HepG2 (cell line): ENCODE results near the gene SLCO2B1. TPM values are rescaled to one million over a fixed set of nuclear protein-coding genes. Genes with fewer than 3 reads are reported as not detected.
A peak's percentile ranks its signal among the peaks of the same experiment; 100 is the strongest.

Experiments
- GFI1 ChIP-seq: sonication (generic); formaldehyde crosslinking; IDR thresholded peaks from 2 replicates; pipeline ENCODE4 v1.5.0; 2020; ENCODE audit warnings: missing genetic modification reagents, mild to moderate bottlenecking, borderline replicate concordance
- HMG20A ChIP-seq: IDR thresholded peaks from 2 replicates; pipeline ENCODE4 v1.6.1; 2016; ENCODE audit warnings: borderline replicate concordance
- HOXA5 ChIP-seq: sonication (generic); formaldehyde crosslinking; IDR thresholded peaks from 2 replicates; pipeline ENCODE4 v1.4.0; 2020; ENCODE audit warnings: missing genetic modification reagents
- MTA3 ChIP-seq: sonication (generic); formaldehyde crosslinking; IDR thresholded peaks from 2 replicates; pipeline ENCODE4 v1.4.0; 2020; ENCODE audit warnings: missing genetic modification reagents
- NR1H2 ChIP-seq: sonication (generic); formaldehyde crosslinking; IDR thresholded peaks from 2 replicates; pipeline ENCODE4 v1.8.1; 2022; ENCODE audit warnings: low read depth, missing genetic modification reagents, borderline replicate concordance
- NR3C1 ChIP-seq: sonication (generic); formaldehyde crosslinking; IDR thresholded peaks from 2 replicates; pipeline ENCODE4 v1.4.0; 2020; ENCODE audit warnings: missing genetic modification reagents
- PRDM15 ChIP-seq: sonication (generic); formaldehyde crosslinking; IDR thresholded peaks from 2 replicates; pipeline ENCODE4 v1.4.0; 2020; ENCODE audit warnings: missing genetic modification reagents
- REST ChIP-seq, 2 experiments: IDR thresholded peaks; 2 replicates each; pipeline ENCODE4 v1.6.1; 2011 to 2012; ENCODE audit warnings: low read length in 2 of 2, borderline replicate concordance in 1 of 2, low read depth in 1 of 2, mild to moderate bottlenecking in 1 of 2, moderate library complexity in 1 of 2
- RFX3 ChIP-seq: IDR thresholded peaks from 2 replicates; pipeline ENCODE4 v1.6.1; 2016; ENCODE audit warnings: missing biosample characterization, missing genetic modification reagents
- RXRB ChIP-seq: IDR thresholded peaks from 2 replicates; pipeline ENCODE4 v1.6.1; 2016; ENCODE audit warnings: borderline replicate concordance, missing genetic modification reagents, missing compliant biosample characterization
- SMAD9 ChIP-seq: sonication (generic); formaldehyde crosslinking; IDR thresholded peaks from 2 replicates; pipeline ENCODE4 v1.5.1; 2020; ENCODE audit warnings: mild to moderate bottlenecking, missing genetic modification reagents
- TERF1 ChIP-seq: sonication (generic); formaldehyde crosslinking; IDR thresholded peaks from 2 replicates; pipeline ENCODE4 v1.8.0; 2022; ENCODE audit warnings: mild to moderate bottlenecking, missing genetic modification reagents, moderate library complexity
- ZC3H4 ChIP-seq: sonication (generic); formaldehyde crosslinking; IDR thresholded peaks from 2 replicates; pipeline ENCODE4 v1.4.0; 2020; ENCODE audit warnings: missing genetic modification reagents, borderline replicate concordance
- ZNF17 ChIP-seq: sonication (generic); formaldehyde crosslinking; IDR thresholded peaks from 2 replicates; pipeline ENCODE4 v1.5.0; 2020; ENCODE audit warnings: mild to moderate bottlenecking, missing genetic modification reagents
- ZNF414 ChIP-seq: sonication (generic); formaldehyde crosslinking; IDR thresholded peaks from 2 replicates; pipeline ENCODE4 v1.5.0; 2020; ENCODE audit warnings: missing genetic modification reagents
- ZNF619 ChIP-seq: sonication (generic); formaldehyde crosslinking; IDR thresholded peaks from 2 replicates; pipeline ENCODE4 v1.4.0; 2020; ENCODE audit warnings: mild to moderate bottlenecking, missing genetic modification reagents
- ZNF724P ChIP-seq: sonication (generic); formaldehyde crosslinking; IDR thresholded peaks from 2 replicates; pipeline ENCODE4 v1.8.0; 2022; ENCODE audit warnings: missing genetic modification reagents, borderline replicate concordance
- ZNF737 ChIP-seq: sonication (generic); formaldehyde crosslinking; IDR thresholded peaks from 2 replicates; pipeline ENCODE4 v1.5.0; 2020; ENCODE audit warnings: missing genetic modification reagents, mild to moderate bottlenecking, borderline replicate concordance
- ZNF761 ChIP-seq: sonication (generic); formaldehyde crosslinking; conservative IDR thresholded peaks from 2 replicates; pipeline ENCODE4 v1.4.0; 2020; ENCODE audit warnings: mild to moderate bottlenecking, missing genetic modification reagents
- ZNF850 ChIP-seq: sonication (generic); formaldehyde crosslinking; conservative IDR thresholded peaks from 2 replicates; pipeline ENCODE4 v1.9.0; 2021; ENCODE audit warnings: mild to moderate bottlenecking, missing genetic modification reagents
- ZSCAN12 ChIP-seq: sonication (generic); formaldehyde crosslinking; IDR thresholded peaks from 2 replicates; pipeline ENCODE4 v1.9.0; 2021; ENCODE audit warnings: mild to moderate bottlenecking, missing genetic modification reagents
- polyA plus RNA-seq, 8 experiments: library from polyadenylated mRNA; depleted of rRNA in 3 of 8; stranded (reverse) in 7 of 8; unstranded in 1 of 8; fragments of >200 nt; fragmentation: Illumina TruSeq in 4 of 8; extraction: Trizol in 4 of 8; gene quantifications; 2 replicates each; pipeline versions ENCODE4 v1.2.1 to v1.2.3, GENCODE V29; 2011 to 2016; ENCODE audit warnings: low read depth in 4 of 8, missing spikeins in 1 of 8, mixed read lengths in 1 of 8; ENCODE audit not compliant: insufficient read depth in 1 of 8
- total RNA-seq, 5 experiments: library from RNA; depleted of rRNA; stranded (reverse); fragments of >200 nt; fragmentation: Illumina TruSeq; extraction: Trizol; gene quantifications; 2 replicates each; pipeline ENCODE4 v1.2.3, GENCODE V29; 2016; ENCODE audit warnings: low read depth in 1 of 5

Gene SLCO2B1
- total and polyA plus RNA-seq, 2 of the 13 experiments (the other 11 are each of a cell fraction or from before 2014, with no cell fraction given), result 15.3 to 19.8 TPM

GRCh38 chr11:75159151-75159953, 8.4 kb downstream of the SLCO2B1 start (continued):
- no peak for TF ChIP-seq REST (IDR thresholded peaks at IDR 0.05; ENCODE audit: borderline replicate concordance in 1 of 2, low read depth in 1 of 2, low read length in 2 of 2)
- no peak for TF ChIP-seq MTA3 (CRISPR knock-in tag)
- peak; percentile 42; the same call in 1 of the 2 replicates for TF ChIP-seq HMG20A (CRISPR knock-in tag)
- no peak for TF ChIP-seq ZNF17 (CRISPR knock-in tag)
- TF ChIP-seq TERF1 (CRISPR knock-in tag), result no peak
- no peak for TF ChIP-seq PRDM15
- TF ChIP-seq ZNF619 (CRISPR knock-in tag), result no peak
- TF ChIP-seq ZNF724P (CRISPR knock-in tag), result 0 out of 2 replicates have a peak, but pooled peaks have one; percentile 56
- TF ChIP-seq RXRB, result peak; percentile 81
- no peak for TF ChIP-seq ZNF414 (CRISPR knock-in tag)
- TF ChIP-seq NR1H2 (CRISPR knock-in tag), result no peak; the same call in 1 of the 2 replicates
- no peak for TF ChIP-seq NR3C1 (CRISPR knock-in tag)
- no peak for TF ChIP-seq HOXA5 (CRISPR knock-in tag)
- TF ChIP-seq ZNF737 (CRISPR knock-in tag), result no peak
- TF ChIP-seq SMAD9 (CRISPR knock-in tag), result no peak
- TF ChIP-seq GFI1 (CRISPR knock-in tag), result peak; percentile 57
- no peak for TF ChIP-seq ZSCAN12
- no peak for TF ChIP-seq ZNF850 (CRISPR knock-in tag)
- TF ChIP-seq ZNF761 (CRISPR knock-in tag), result no peak
- TF ChIP-seq RFX3 (CRISPR knock-in tag), result no peak
- no peak; the same call in 1 of the 2 replicates for TF ChIP-seq ZC3H4 (CRISPR knock-in tag)
